Liver (tissue), 9 donors: ENCODE data around the gene FAM89B. TPM values are rescaled to one million over a fixed set of nuclear protein-coding genes. Genes with fewer than 3 reads are reported as not detected.
A peak's percentile ranks its signal among the peaks of the same experiment; 100 is the strongest.

Experiments used
- DNase-seq: peaks from one replicate; pipeline ENCODE4 v3.0.0-alpha.2; 2017; ENCODE audit warnings: low spot score
- H3K27ac ChIP-seq, 2 donors: one replicate each; pipeline ENCODE4 v1.7.0; 2013; ENCODE audit warnings: inconsistent platforms in 2 of 2, low read length in 2 of 2, control low read depth in 1 of 2, low read depth in 1 of 2, mild to moderate bottlenecking in 1 of 2
- H3K27me3 ChIP-seq, 4 donors: one replicate each; pipeline versions ENCODE4 v1.6.1 to v1.7.0; 2013; ENCODE audit warnings: low read length in 3 of 4, inconsistent platforms in 1 of 4, mild to moderate bottlenecking in 1 of 4, moderate library complexity in 1 of 4; ENCODE audit not compliant: control insufficient read depth in 4 of 4, insufficient read depth in 4 of 4
- H3K36me3 ChIP-seq, 4 donors: one replicate each; pipeline versions ENCODE4 v1.6.1 to v1.7.0; 2013; ENCODE audit warnings: low read length in 3 of 4, mild to moderate bottlenecking in 3 of 4, low read depth in 1 of 4, moderate library complexity in 1 of 4; ENCODE audit not compliant: control insufficient read depth in 4 of 4, insufficient read depth in 3 of 4
- H3K4me1 ChIP-seq, 4 donors: one replicate each; pipeline versions ENCODE4 v1.6.1 to v1.7.0; 2013; ENCODE audit warnings: low read length in 3 of 4, mild to moderate bottlenecking in 3 of 4, moderate library complexity in 1 of 4; ENCODE audit not compliant: control insufficient read depth in 4 of 4, insufficient read depth in 4 of 4
- H3K4me3 ChIP-seq, 3 donors: one replicate each; pipeline versions ENCODE4 v1.6.1 to v1.7.0; 2013; ENCODE audit warnings: low read length in 3 of 3, control low read depth in 1 of 3, low read depth in 1 of 3, mild to moderate bottlenecking in 1 of 3
- H3K9ac ChIP-seq, 2 donors: one replicate each; pipeline ENCODE4 v1.7.0; 2013; ENCODE audit warnings: low read length in 2 of 2, mild to moderate bottlenecking in 2 of 2, moderate library complexity in 2 of 2, control low read depth in 1 of 2, low read depth in 1 of 2
- H3K9me3 ChIP-seq, 4 donors: one replicate each; pipeline versions ENCODE4 v1.6.1 to v1.7.0; 2013; ENCODE audit warnings: low read length in 3 of 4; ENCODE audit not compliant: control insufficient read depth in 4 of 4
- ATF3 ChIP-seq: IDR thresholded peaks from 2 replicates; pipeline ENCODE4 v1.6.1; 2016; ENCODE audit warnings: antibody characterized with exemption
- CTCF ChIP-seq: fragments of 150-350 bp; IDR thresholded peaks from 2 replicates; pipeline ENCODE4 v1.5.1; 2017; ENCODE audit warnings: improper control_type of control experiment, low read depth, low read length; ENCODE audit not compliant: missing input control
- EGR1 ChIP-seq, 2 donors: IDR thresholded peaks; 2 replicates each; pipeline ENCODE4 v1.6.1; 2016 to 2018; ENCODE audit warnings: antibody characterized with exemption in 2 of 2, low read depth in 2 of 2
- FOXA1 ChIP-seq: IDR thresholded peaks from 2 replicates; pipeline ENCODE4 v1.6.1; 2016; ENCODE audit warnings: antibody characterized with exemption
- FOXA2 ChIP-seq: IDR thresholded peaks from 2 replicates; pipeline ENCODE4 v1.6.1; 2016; ENCODE audit warnings: antibody characterized with exemption
- GABPA ChIP-seq, 2 donors: IDR thresholded peaks in 1 of 2; conservative IDR thresholded peaks in 1 of 2; 2 replicates each; pipeline ENCODE4 v1.6.1; 2016; ENCODE audit warnings: antibody characterized with exemption in 2 of 2, mild to moderate bottlenecking in 1 of 2, moderate library complexity in 1 of 2
- HNF4A ChIP-seq, 2 donors: conservative IDR thresholded peaks; 2 replicates each; pipeline ENCODE4 v1.6.1; 2016; ENCODE audit warnings: antibody characterized with exemption in 2 of 2, mild to moderate bottlenecking in 2 of 2
- HNF4G ChIP-seq: IDR thresholded peaks from 2 replicates; pipeline ENCODE4 v1.6.1; 2016; ENCODE audit warnings: antibody characterized with exemption
- JUND ChIP-seq, 2 donors: IDR thresholded peaks; 2 replicates each; pipeline ENCODE4 v1.6.1; 2016; ENCODE audit warnings: antibody characterized with exemption in 2 of 2
- MAX ChIP-seq: IDR thresholded peaks from 2 replicates; pipeline ENCODE4 v1.6.1; 2016; ENCODE audit warnings: antibody characterized with exemption
- RAD21 ChIP-seq, 2 donors: IDR thresholded peaks; 2 replicates each; pipeline ENCODE4 v1.6.1; 2016; ENCODE audit warnings: antibody characterized with exemption in 2 of 2, mild to moderate bottlenecking in 2 of 2
- REST ChIP-seq: IDR thresholded peaks from 2 replicates; pipeline ENCODE4 v1.6.1; 2016; ENCODE audit warnings: antibody characterized with exemption, mild to moderate bottlenecking
- RXRA ChIP-seq, 2 donors: IDR thresholded peaks; 2 replicates each; pipeline ENCODE4 v1.6.1; 2017 to 2018; ENCODE audit warnings: antibody characterized with exemption in 2 of 2, mild to moderate bottlenecking in 1 of 2
- SP1 ChIP-seq: IDR thresholded peaks from 2 replicates; pipeline ENCODE4 v1.6.1; 2018; ENCODE audit warnings: antibody characterized with exemption, mild to moderate bottlenecking
- TAF1 ChIP-seq: conservative IDR thresholded peaks from 2 replicates; pipeline ENCODE4 v1.6.1; 2016; ENCODE audit warnings: antibody characterized with exemption, mild to moderate bottlenecking
- YY1 ChIP-seq: IDR thresholded peaks from 2 replicates; pipeline ENCODE4 v1.6.1; 2016; ENCODE audit warnings: antibody characterized with exemption, mild to moderate bottlenecking
- ZBTB33 ChIP-seq: IDR thresholded peaks from 2 replicates; pipeline ENCODE4 v1.6.1; 2016; ENCODE audit warnings: antibody characterized with exemption
- WGBS: extraction: QIAGEN DNeasy Blood & Tissue Kit; methylation state at CpG from one replicate; pipeline ENCODE4 v1.1.7; 2013; 5-methylcytosine and 5-hydroxymethylcytosine counted together
- polyA plus RNA-seq, 2 donors: library from polyadenylated mRNA; stranded (reverse) in 1 of 2; unstranded in 1 of 2; fragments of 200-250 nt in 1 of 2; fragments of >200 nt in 1 of 2; fragmentation: Nextera tagmentation in 1 of 2; extraction: Ambion mirVana in 1 of 2; gene quantifications; one replicate each; pipeline versions ENCODE4 v1.2.1 to v1.2.3, GENCODE V29; 2013 to 2015
- total RNA-seq, 2 donors: library from RNA; depleted of rRNA; stranded (reverse); fragments of >200 nt; gene quantifications; one replicate each; pipeline ENCODE4 v1.2.3, GENCODE V29; 2014
- donor health status: healthy.
- donor health status: healthy.
- donor health status: healthy.
- donor health status: healthy.
- donor health status: healthy.

Gene FAM89B
- total and polyA plus RNA-seq, 4 donors, result 4.7 to 16.7 (median 9.5) TPM

GRCh38 chr11:65545853-65546216 is 26.5 kb upstream of the FAM89B start:
- peak overlapping the region in 1 of 2 donors; percentile 3 for H3K9ac ChIP-seq
- H3K9me3 ChIP-seq, result no peaks in the 10 kb centered on the region
- H3K4me1 ChIP-seq, result peaks cover 7 to 39% (median 23%) of the 10 kb centered on the region in 4 donors
- peak overlapping the region; percentile 30 to 60 (median 51) for H3K4me3 ChIP-seq
- peak overlapping the region; percentile 78 to 94 for H3K27ac ChIP-seq
- 33% methylated on average over 4 of the region's 4 CpGs for WGBS
- no peak for TF ChIP-seq YY1
- TF ChIP-seq CTCF, result no peak
- TF ChIP-seq JUND (IDR thresholded peaks at IDR 0.05), result no peak
- no peak for TF ChIP-seq TAF1
- TF ChIP-seq REST, result no peak
- TF ChIP-seq HNF4G, result no peak
- TF ChIP-seq ZBTB33, result no peak
- TF ChIP-seq RAD21 (IDR thresholded peaks at IDR 0.05), result no peak
- TF ChIP-seq FOXA2, result no peak
- TF ChIP-seq ATF3, result no peak
- no peak for TF ChIP-seq FOXA1
- TF ChIP-seq MAX, result no peak
- no peak for TF ChIP-seq GABPA (IDR thresholded peaks at IDR 0.05 in 1 of 2, conservative IDR thresholded peaks at IDR 0.05 in 1 of 2)
- peaks cover 0 to 5% (median under 1%) of the 10 kb centered on the region in 4 donors for H3K36me3 ChIP-seq
- no peak for DNase-seq
- no peaks in the 10 kb centered on the region for H3K27me3 ChIP-seq

- peak; percentile 100 for DNase-seq
- peak overlapping the region; percentile 30 to 60 (median 51) for H3K4me3 ChIP-seq
- H3K36me3 ChIP-seq, result peaks cover 0 to 5% (median under 1%) of the 10 kb centered on the region in 4 donors
- H3K4me1 ChIP-seq, result peaks cover 3 to 38% (median 19%) of the 10 kb centered on the region in 4 donors
- peak overlapping the region; percentile 78 to 94 for H3K27ac ChIP-seq
- peak overlapping the region in 1 of 2 donors; percentile 66 for H3K9ac ChIP-seq
- H3K9me3 ChIP-seq, result no peaks in the 10 kb centered on the region
- H3K27me3 ChIP-seq, result no peaks in the 10 kb centered on the region
- 8% methylated on average over 64 of the region's 64 CpGs for WGBS
- TF ChIP-seq EGR1 (IDR thresholded peaks at IDR 0.05; ENCODE audit: low read depth in 2 of 2) (peak; percentile 85 to 97), FOXA1 (no peak), ZBTB33 (no peak), TAF1 (no peak), RXRA (IDR thresholded peaks at IDR 0.05) (peak; percentile 88 to 91), SP1 (peak; percentile 78), YY1 (peak; percentile 27), HNF4A (conservative IDR thresholded peaks at IDR 0.05) (peak; percentile 95 to 97), RAD21 (IDR thresholded peaks at IDR 0.05) (peak in 1 of 2 donors; percentile 33), GABPA (IDR thresholded peaks at IDR 0.05 in 1 of 2, conservative IDR thresholded peaks at IDR 0.05 in 1 of 2) (peak in 1 of 2 donors; percentile 85), REST (no peak)
Observed at GRCh38 chr11:65546217-65546958, 25.9 kb upstream of the FAM89B start.
